ENCODE results near the gene TMED9. TPM values are rescaled to one million over a fixed set of nuclear protein-coding genes. Genes with fewer than 3 reads are reported as not detected.
"Not testable (repeated sequence)": the region's sequence is repeated elsewhere in the genome, so short reads cannot be mapped to it uniquely, and the experiment has no call there.

TMED9 gene
- total and polyA plus RNA-seq, 4 donors = 53.6 to 147 (median 101) TPM

DNA sequence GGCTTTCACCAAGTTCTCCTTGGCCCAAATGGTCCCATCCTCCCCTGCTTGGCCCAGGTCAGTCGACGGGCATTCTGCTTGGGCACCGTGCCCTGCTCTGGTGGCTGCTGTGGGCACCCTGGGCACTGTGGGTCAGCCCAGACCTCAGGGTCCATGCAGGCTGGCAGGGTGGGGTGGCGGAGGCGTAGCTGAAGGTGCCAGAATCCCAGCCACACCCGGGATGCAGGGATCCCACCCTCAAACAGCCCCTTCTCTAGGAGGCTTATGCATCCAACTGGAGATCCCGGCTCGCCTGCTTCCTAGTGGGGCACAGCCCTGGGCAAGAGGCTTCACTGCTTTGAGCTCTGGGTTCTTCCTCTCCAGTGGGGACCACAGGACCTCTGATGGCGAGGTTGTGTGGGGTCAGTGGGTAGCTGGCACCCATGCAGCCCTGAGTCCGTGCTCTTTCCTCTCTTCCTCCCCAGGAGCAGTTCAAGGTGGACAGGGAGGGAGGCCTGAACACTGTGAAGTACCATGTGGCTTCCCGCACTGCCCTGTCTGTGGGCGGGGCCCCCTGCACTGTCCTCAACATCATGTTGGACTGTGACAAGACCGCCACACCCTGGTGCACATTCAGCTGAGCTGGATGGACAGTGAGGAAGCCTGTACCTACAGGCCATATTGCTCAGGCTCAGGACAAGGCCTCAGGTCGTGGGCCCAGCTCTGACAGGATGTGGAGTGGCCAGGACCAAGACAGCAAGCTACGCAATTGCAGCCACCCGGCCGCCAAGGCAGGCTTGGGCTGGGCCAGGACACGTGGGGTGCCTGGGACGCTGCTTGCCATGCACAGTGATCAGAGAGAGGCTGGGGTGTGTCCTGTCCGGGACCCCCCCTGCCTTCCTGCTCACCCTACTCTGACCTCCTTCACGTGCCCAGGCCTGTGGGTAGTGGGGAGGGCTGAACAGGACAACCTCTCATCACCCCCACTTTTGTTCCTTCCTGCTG is 17.4 kb downstream of the TMED9 start:
- Histone ChIP-seq H3K9me3 (ENCODE audit: control insufficient read depth, insufficient read depth, low read length) (no peaks in the 10 kb centered on the region), H3K36me3 (ENCODE audit: control insufficient read depth, insufficient read depth, low read length) (peaks cover 76% of the 10 kb centered on the region), H3K4me1 (ENCODE audit: control insufficient read depth, insufficient read depth, low read length) (peaks cover 18% of the 10 kb centered on the region), H3K27ac (ENCODE audit: low read depth, low read length) (no peak overlapping the region), H3K27me3 (ENCODE audit: control insufficient read depth, insufficient read depth, low read length) (no peaks in the 10 kb centered on the region), H3K4me3 (ENCODE audit: low read depth, low read length) (no peak overlapping the region)
- 84% methylated on average over 15 of the region's 21 CpGs for WGBS (ENCODE audit: insufficient coverage)
- DNase-seq (ENCODE audit: low read depth in 4 of 6, low spot score in 6 of 6) = no peak

DNA sequence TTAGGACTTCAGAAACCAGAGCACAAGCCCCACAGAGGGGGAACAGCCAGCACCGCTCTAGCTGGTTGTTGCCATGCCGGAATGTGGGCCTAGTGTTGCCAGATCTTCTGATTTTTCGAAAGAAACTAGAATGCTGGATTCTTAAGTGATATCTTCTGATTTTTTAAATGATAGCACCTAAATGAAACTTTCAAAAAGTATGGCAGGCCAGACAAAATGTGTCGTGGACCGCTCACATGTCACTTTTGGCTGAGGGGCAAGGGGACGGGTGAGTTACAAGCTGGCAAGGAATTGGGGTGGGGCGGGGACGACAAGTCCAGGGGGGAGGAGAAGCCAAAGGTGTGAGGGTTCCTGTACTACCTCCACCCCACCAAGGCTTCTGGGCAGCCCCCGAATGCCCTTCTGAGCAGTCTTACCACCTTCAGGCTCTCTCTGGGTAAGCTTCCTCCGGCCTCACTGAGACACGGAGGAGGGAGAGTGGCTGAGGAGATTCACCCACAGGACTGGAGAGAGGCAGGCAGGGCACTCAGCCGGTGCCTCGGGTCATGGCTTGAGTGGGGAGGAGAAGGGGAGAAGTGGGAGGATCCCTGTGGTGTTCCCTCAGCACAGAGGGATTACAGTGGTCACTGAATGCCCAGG is 18.2 kb downstream of the TMED9 start:
- H3K36me3 ChIP-seq (ENCODE audit: control insufficient read depth, insufficient read depth, low read length) = peaks cover 68% of the 10 kb centered on the region
- no peak for DNase-seq (ENCODE audit: low read depth in 4 of 6, low spot score in 6 of 6)
- peaks cover 18% of the 10 kb centered on the region for H3K4me1 ChIP-seq (ENCODE audit: control insufficient read depth, insufficient read depth, low read length)
- no peaks in the 10 kb centered on the region for H3K27me3 ChIP-seq (ENCODE audit: control insufficient read depth, insufficient read depth, low read length)
- no peak overlapping the region for H3K4me3 ChIP-seq (ENCODE audit: low read depth, low read length)
- no peak overlapping the region for H3K27ac ChIP-seq (ENCODE audit: low read depth, low read length)
- no peaks in the 10 kb centered on the region for H3K9me3 ChIP-seq (ENCODE audit: control insufficient read depth, insufficient read depth, low read length)
- WGBS (ENCODE audit: insufficient coverage) = 90% methylated on average over 7 of the region's 13 CpGs

GRCh38 chr5:177610770-177611445 is 18.9 kb downstream of the TMED9 start:
- H3K4me3 ChIP-seq (ENCODE audit: low read depth, low read length) = no peak overlapping the region
- no peaks in the 10 kb centered on the region for H3K9me3 ChIP-seq (ENCODE audit: control insufficient read depth, insufficient read depth, low read length)
- H3K36me3 ChIP-seq (ENCODE audit: control insufficient read depth, insufficient read depth, low read length) = peaks cover 61% of the 10 kb centered on the region
- no peak for DNase-seq (ENCODE audit: low read depth in 4 of 6, low spot score in 6 of 6)
- no peaks in the 10 kb centered on the region for H3K27me3 ChIP-seq (ENCODE audit: control insufficient read depth, insufficient read depth, low read length)
- peaks cover 18% of the 10 kb centered on the region for H3K4me1 ChIP-seq (ENCODE audit: control insufficient read depth, insufficient read depth, low read length)
- H3K27ac ChIP-seq (ENCODE audit: low read depth, low read length) = no peak overlapping the region
- WGBS (ENCODE audit: insufficient coverage) = 60% methylated on average over 2 of the region's 4 CpGs

DNA sequence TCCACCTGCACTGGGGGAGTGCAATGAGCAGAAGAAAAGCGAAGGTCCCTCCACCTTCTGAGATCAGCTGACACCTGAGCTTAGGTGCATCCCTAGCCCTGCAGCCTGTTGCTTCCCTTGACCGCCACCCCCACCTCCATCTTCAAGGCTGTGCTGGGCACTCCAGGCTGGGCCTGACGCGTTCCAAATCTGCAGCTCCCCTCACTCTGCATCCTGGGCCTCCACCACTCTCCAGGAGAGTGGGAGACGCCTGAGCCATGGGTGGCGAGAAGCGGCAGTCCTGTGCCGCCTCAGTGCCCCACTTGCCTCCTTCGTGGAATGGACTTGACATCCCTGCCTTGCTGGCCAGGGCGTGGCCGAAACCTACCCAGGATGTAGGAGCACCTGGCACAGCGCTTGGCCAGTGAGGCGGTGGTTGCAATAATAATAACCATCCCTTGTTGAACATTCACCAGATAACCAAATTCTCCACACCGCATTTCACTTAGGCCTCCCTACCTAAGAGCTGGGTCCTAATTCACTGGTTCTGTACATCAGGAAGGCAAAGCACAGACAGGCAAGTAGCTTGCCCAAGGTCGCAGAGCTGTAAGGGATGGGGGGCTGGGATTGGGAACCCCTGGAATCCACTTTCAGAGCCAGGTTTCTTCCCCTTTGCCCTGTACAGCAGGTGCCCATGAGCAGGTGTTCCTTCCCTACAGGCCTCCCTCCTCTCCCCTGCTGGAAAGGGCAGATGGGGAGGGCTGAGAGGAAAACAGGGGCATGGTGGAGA is 19.6 kb downstream of the TMED9 start:
- 95% methylated on average over 13 of the region's 15 CpGs for WGBS (ENCODE audit: insufficient coverage)
- peaks cover 58% of the 10 kb centered on the region for H3K36me3 ChIP-seq (ENCODE audit: control insufficient read depth, insufficient read depth, low read length)
- no peaks in the 10 kb centered on the region for H3K27me3 ChIP-seq (ENCODE audit: control insufficient read depth, insufficient read depth, low read length)
- H3K4me3 ChIP-seq (ENCODE audit: low read depth, low read length) = no peak overlapping the region
- DNase-seq (ENCODE audit: low read depth in 4 of 6, low spot score in 6 of 6) = no peak
- no peaks in the 10 kb centered on the region for H3K9me3 ChIP-seq (ENCODE audit: control insufficient read depth, insufficient read depth, low read length)
- peaks cover 18% of the 10 kb centered on the region for H3K4me1 ChIP-seq (ENCODE audit: control insufficient read depth, insufficient read depth, low read length)
- no peak overlapping the region for H3K27ac ChIP-seq (ENCODE audit: low read depth, low read length)

- H3K27ac ChIP-seq (ENCODE audit: low read depth, low read length) = no peak overlapping the region
- H3K4me1 ChIP-seq (ENCODE audit: control insufficient read depth, insufficient read depth, low read length) = peaks cover 11% of the 10 kb centered on the region
- DNase-seq (ENCODE audit: low read depth in 4 of 6, low spot score in 6 of 6) = no peak
- H3K9me3 ChIP-seq (ENCODE audit: control insufficient read depth, insufficient read depth, low read length) = no peaks in the 10 kb centered on the region
- H3K36me3 ChIP-seq (ENCODE audit: control insufficient read depth, insufficient read depth, low read length) = peaks cover 58% of the 10 kb centered on the region
- 86% methylated on average over 6 of the region's 6 CpGs for WGBS (ENCODE audit: insufficient coverage)
- H3K4me3 ChIP-seq (ENCODE audit: low read depth, low read length) = no peak overlapping the region
- no peaks in the 10 kb centered on the region for H3K27me3 ChIP-seq (ENCODE audit: control insufficient read depth, insufficient read depth, low read length)
Observed at GRCh38 chr5:177612215-177612673, 20.2 kb downstream of the TMED9 start.

- WGBS (ENCODE audit: insufficient coverage) = no CpG with 5 or more reads among the region's 2 CpGs
- H3K4me1 ChIP-seq (ENCODE audit: control insufficient read depth, insufficient read depth, low read length) = no peaks in the 10 kb centered on the region
- H3K9me3 ChIP-seq (ENCODE audit: control insufficient read depth, insufficient read depth, low read length) = no peaks in the 10 kb centered on the region
- peaks cover 39% of the 10 kb centered on the region for H3K36me3 ChIP-seq (ENCODE audit: control insufficient read depth, insufficient read depth, low read length)
- H3K27ac ChIP-seq (ENCODE audit: low read depth, low read length) = no peak overlapping the region
- H3K4me3 ChIP-seq (ENCODE audit: low read depth, low read length) = no peak overlapping the region
- H3K27me3 ChIP-seq (ENCODE audit: control insufficient read depth, insufficient read depth, low read length) = no peaks in the 10 kb centered on the region
- no peak for DNase-seq (ENCODE audit: low read depth in 4 of 6, low spot score in 6 of 6)
Observed at GRCh38 chr5:177620560-177620959, 28.6 kb downstream of the TMED9 start.

DNA sequence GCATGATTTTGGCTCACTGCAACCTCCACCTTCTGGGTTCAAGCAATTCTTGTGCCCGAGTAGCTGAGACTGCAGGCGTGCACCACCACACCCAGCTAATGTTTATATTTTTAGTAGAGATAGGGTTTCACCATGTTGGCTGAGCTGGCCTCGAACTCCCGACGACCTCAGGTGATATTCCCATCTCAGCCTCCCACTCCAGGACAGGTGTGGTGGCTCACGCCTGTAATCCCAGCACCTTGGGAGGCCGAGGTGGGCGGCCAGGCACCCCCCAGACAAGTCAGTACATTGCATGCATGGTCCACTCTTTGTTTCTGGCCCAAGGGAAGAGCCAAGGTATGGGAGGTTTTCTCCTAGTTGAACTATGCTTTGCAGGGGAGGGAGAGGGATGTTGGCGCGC is 32.2 kb downstream of the TMED9 start:
- 100% methylated on average over 1 of the region's 10 CpGs for WGBS (ENCODE audit: insufficient coverage)
- not testable (repeated sequence) for H3K27me3 ChIP-seq (ENCODE audit: control insufficient read depth, insufficient read depth, low read length); H3K27ac ChIP-seq (ENCODE audit: low read depth, low read length); H3K4me1 ChIP-seq (ENCODE audit: control insufficient read depth, insufficient read depth, low read length); DNase-seq (ENCODE audit: low read depth in 4 of 6, low spot score in 6 of 6); H3K4me3 ChIP-seq (ENCODE audit: low read depth, low read length); H3K9me3 ChIP-seq (ENCODE audit: control insufficient read depth, insufficient read depth, low read length)
- peaks cover 15% of the 10 kb centered on the region for H3K36me3 ChIP-seq (ENCODE audit: control insufficient read depth, insufficient read depth, low read length)

DNA sequence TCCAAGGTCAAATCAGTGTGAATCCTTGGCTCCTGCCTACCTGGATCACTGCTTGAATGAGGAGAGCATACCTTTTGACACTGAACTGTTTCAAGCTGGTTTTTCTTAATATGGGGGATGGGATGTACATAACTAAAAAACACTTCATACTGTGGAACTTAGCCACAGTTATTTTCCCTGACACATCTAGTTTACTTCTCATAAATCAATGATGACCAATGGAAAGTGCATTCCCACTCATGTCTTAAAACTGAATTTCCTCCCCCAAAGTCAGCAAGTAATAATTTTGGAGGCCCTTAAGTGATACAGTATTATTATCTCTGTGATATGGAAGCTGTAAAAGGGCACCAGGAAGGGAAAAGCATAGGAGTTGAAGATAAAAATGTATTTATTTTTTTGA is 38.2 kb downstream of the TMED9 start:
- not testable (repeated sequence) for H3K27me3 ChIP-seq (ENCODE audit: control insufficient read depth, insufficient read depth, low read length); H3K36me3 ChIP-seq (ENCODE audit: control insufficient read depth, insufficient read depth, low read length); H3K27ac ChIP-seq (ENCODE audit: low read depth, low read length); H3K4me3 ChIP-seq (ENCODE audit: low read depth, low read length); DNase-seq (ENCODE audit: low read depth in 4 of 6, low spot score in 6 of 6); H3K4me1 ChIP-seq (ENCODE audit: control insufficient read depth, insufficient read depth, low read length); H3K9me3 ChIP-seq (ENCODE audit: control insufficient read depth, insufficient read depth, low read length)

DNA sequence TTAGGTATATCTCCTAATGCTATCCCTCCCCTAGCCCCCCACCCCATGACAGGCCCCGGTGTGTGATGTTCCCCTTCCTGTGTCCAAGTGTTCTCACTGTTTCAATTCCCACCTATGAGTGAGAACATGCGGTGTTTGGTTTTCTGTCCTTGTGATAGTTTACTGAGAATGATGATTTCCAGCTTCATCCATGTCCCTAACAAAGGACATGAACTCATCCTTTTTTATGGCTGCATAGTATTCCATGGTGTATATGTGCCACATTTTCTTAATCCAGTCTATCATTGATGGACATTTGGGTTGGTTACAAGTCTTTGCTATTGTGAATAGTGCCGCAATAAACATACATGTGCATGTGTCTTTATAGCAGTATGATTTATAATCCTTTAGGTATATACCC is 42.9 kb downstream of the TMED9 start:
- no CpG with 5 or more reads among the region's 3 CpGs for WGBS (ENCODE audit: insufficient coverage)
- not testable (repeated sequence) for H3K36me3 ChIP-seq (ENCODE audit: control insufficient read depth, insufficient read depth, low read length); H3K4me3 ChIP-seq (ENCODE audit: low read depth, low read length); H3K27me3 ChIP-seq (ENCODE audit: control insufficient read depth, insufficient read depth, low read length); DNase-seq (ENCODE audit: low read depth in 4 of 6, low spot score in 6 of 6); H3K27ac ChIP-seq (ENCODE audit: low read depth, low read length); H3K9me3 ChIP-seq (ENCODE audit: control insufficient read depth, insufficient read depth, low read length); H3K4me1 ChIP-seq (ENCODE audit: control insufficient read depth, insufficient read depth, low read length)

Measured in spinal cord (tissue), 10 donors.